GM12874 (cell line): ENCODE results near the gene DOCK1.

ENCODE experiments used
- TF ChIP-seq, protein P1 (sequence below): IDR thresholded peaks from 2 replicates; pipeline ENCODE4 v1.5.1; 2011; ENCODE audit warnings: low read depth, mild to moderate bottlenecking, control low read depth, low read length, moderate library complexity; ENCODE audit not compliant: insufficient read depth

Gene DOCK1

DNA sequence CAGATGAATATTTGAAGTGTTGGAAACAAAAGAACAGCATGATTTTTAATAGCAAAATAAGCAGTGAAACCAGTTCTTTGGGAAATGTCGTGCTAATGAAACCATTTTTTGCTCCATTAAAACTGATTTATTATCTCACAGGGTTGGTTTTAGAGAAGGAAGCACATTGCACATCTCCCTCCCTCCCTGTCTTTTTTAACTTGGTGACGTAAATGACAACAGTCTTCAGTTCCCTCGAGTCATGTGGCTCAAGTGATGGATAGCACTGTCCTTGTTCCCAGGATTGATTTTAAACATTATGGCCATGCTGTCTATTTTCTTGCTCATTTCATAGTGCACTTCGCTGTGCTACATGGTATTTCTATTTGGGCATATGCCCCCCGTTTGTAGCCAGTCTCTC is 105.9 kb downstream of the DOCK1 start:
- TF ChIP-seq, protein P1, sequence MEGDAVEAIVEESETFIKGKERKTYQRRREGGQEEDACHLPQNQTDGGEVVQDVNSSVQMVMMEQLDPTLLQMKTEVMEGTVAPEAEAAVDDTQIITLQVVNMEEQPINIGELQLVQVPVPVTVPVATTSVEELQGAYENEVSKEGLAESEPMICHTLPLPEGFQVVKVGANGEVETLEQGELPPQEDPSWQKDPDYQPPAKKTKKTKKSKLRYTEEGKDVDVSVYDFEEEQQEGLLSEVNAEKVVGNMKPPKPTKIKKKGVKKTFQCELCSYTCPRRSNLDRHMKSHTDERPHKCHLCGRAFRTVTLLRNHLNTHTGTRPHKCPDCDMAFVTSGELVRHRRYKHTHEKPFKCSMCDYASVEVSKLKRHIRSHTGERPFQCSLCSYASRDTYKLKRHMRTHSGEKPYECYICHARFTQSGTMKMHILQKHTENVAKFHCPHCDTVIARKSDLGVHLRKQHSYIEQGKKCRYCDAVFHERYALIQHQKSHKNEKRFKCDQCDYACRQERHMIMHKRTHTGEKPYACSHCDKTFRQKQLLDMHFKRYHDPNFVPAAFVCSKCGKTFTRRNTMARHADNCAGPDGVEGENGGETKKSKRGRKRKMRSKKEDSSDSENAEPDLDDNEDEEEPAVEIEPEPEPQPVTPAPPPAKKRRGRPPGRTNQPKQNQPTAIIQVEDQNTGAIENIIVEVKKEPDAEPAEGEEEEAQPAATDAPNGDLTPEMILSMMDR = no peak

DNA sequence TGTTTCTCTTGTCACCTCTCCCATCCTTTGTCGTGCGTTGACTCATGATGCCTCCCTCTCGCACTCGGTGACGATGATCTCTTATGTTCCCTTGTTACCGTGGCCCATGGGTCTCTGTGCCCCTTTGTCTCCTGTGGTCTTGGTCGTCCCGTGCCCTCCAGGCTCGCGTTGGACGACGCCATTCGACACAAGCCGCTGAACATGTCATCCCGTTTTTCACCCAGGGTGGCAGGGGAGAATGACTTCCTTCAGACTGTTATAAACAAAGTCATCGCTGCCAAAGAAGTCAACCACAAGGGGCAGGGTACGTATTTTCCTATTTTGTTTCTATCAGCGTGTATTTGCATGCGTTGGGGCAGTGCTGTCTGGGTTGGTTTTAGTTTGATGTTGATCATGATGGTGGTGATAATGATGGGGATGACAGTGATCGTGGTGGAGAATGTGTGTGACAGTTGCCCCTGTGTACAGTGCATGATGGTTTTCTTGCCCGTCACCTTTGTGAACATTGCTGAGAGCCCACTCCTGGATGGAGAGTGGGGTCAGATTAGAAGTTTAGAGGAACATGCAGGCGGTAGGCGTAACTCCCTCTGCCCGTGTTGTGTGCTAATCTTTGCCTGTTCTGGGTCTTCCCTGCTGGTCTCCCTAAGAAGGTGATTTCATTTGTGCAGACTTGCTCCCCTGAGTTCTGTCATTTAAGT is 107.0 kb downstream of the DOCK1 start:
- TF ChIP-seq, protein P1 = no peak

DNA sequence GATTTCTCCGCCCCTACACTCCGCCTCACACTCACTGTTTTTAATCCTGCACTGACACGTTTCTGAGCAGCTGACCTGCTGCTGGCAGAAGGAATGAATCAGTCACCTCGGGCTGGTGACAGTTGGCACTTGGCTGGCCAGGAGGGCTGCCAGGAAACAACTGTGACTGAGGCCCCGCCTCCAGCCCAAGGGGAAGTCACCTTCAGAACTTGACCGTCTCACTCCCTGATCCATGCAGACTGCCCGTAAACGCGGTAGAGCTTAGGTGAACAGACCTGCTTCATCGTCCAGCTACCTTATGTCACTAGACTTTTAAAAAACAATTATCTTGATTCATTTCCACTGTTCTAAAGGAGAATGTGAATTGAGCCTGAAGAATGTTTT is 107.5 kb downstream of the DOCK1 start:
- TF ChIP-seq, protein P1 = no peak

DNA sequence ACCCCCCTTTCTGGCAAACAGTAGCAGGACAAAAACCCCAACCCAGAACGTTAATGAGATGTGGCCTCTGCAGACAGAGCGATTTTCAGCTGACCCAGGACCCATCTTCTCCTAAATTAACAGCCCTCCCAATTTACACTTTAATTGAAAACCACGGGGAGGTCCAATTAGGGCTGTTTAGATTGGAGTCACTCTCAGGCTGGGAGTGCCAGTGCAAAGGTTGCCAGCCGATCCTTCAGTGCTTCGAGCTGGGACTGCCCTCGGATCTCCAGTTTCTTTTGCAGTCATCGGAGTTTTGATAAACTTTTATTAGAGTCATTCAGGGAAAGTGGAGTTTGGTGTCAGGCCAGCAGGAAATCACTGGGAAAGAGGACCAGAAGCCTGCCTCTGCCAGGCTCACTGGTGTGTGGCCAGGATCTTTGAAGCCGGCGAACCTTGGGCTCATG is 108.0 kb downstream of the DOCK1 start:
- TF ChIP-seq, protein P1 = no peak

DNA sequence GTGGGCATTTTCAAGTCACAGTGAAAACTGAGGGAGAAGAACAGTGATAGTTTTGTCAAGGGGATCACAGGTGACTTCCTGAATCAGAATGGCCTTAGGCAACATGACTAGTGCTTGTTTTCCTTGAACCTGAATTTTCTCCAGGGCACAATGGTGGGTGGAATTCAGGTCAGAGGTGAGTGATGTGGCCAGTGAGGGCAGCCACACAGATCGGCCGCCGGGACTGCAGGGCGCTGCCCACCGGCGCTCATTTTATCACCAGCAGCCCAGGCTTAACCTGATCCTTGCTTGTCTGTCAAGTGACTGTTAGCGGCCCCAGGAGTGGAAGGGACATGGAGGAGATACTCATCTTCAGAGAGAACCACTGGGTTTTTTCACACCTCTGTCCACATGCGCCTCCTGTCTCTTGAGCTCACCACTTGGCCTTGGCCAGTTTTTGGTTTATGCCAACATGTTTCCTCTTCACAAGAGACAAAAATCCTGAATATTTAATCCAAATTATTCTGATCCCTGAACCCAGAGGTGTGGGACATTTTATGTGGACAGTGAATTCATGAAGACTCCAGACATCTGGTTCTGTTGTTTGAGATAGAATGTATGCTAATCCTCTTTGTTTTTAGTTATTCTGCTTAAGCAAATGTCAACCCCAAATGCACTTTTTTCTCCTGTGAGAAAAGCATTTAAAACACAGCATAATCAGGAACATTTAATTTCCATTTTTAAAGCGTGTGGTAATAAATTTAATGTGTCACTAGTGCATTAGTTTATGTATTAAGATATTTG is 108.7 kb downstream of the DOCK1 start:
- TF ChIP-seq, protein P1 = no peak

DNA sequence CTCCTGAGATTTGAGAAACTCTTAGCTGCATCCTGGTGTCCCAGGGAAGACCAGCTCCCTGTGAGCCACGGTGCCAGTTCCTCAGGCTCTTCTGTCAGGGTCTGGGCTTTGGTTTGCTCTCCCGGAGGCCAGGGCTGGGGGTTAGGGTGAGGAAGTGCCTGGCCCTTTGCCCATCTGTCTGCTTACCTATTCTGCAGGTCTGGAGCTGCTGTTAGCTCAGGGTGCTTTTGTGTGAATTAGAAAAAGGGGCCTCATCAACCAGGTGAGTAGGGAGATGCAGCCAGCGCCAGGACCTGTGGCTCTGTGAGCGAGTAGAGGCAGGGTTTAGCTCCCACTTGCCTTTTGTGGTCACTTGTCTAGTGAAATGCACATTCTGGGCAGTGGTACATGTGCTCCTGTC is 109.4 kb downstream of the DOCK1 start:
- TF ChIP-seq, protein P1 = no peak

DNA sequence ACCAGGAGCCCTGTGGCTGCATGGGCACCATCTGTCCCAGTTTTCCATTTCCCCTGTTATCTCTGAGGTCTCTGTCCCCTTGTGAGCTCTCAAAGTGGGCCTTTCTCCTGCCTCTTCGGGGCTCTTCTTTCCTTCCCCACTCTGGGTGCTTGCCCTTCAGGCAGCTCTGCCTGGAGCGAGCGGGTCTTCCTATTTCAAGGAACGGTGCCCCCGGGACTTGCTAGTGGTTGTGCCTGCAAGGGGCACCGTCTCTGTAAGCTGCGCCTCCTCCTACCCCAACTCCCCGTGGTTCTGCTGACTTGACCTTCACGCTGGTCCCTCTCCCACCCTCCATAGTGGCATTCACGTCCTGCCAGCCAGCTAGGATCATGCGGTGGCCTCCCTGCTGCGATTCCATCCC is 110.1 kb downstream of the DOCK1 start:
- TF ChIP-seq, protein P1 = no peak
